KMS-11 (cell line): ENCODE measurements around the gene TTLL13.

Experiments used
- H2AFZ ChIP-seq: fragments of 200-600 bp; sonication (generic); 2 replicates; pipeline ENCODE4 v1.6.1; 2016; ENCODE audit warnings: antibody characterized with exemption, mixed run types, low read depth
- H3K27ac ChIP-seq: fragments of 200-600 bp; sonication (generic); 2 replicates; pipeline ENCODE4 v1.6.1; 2016; ENCODE audit warnings: mild to moderate bottlenecking, mixed run types
- H3K27me3 ChIP-seq: fragments of 200-600 bp; sonication (generic); 2 replicates; pipeline ENCODE4 v1.6.1; 2017; ENCODE audit warnings: mild to moderate bottlenecking, low read depth, mixed run types, moderate library complexity; ENCODE audit not compliant: insufficient read depth
- H3K36me3 ChIP-seq: fragments of 200-600 bp; sonication (generic); 2 replicates; pipeline ENCODE4 v1.6.1; 2017; ENCODE audit warnings: mild to moderate bottlenecking, mixed run types; ENCODE audit not compliant: insufficient read depth
- H3K4me1 ChIP-seq: fragments of 200-600 bp; sonication (generic); 2 replicates; pipeline ENCODE4 v1.6.1; 2016; ENCODE audit warnings: mild to moderate bottlenecking, low read depth, mixed run types; ENCODE audit not compliant: poor library complexity, severe bottlenecking
- H3K4me2 ChIP-seq: fragments of 200-600 bp; sonication (generic); 2 replicates; pipeline ENCODE4 v1.7.0; 2016; ENCODE audit warnings: mild to moderate bottlenecking, mixed run types
- H3K4me3 ChIP-seq: fragments of 200-600 bp; sonication (generic); IDR thresholded peaks from 2 replicates; pipeline ENCODE4 v1.6.1; 2017; ENCODE audit warnings: low read depth, low read length, mixed read lengths; ENCODE audit not compliant: insufficient read depth
- H3K79me2 ChIP-seq: fragments of 200-600 bp; sonication (generic); 2 replicates; pipeline ENCODE4 v1.6.1; 2016; ENCODE audit warnings: low read depth, mixed run types; ENCODE audit not compliant: insufficient read depth
- H3K9ac ChIP-seq: fragments of 200-600 bp; sonication (generic); 2 replicates; pipeline ENCODE4 v1.6.1; 2016; ENCODE audit warnings: mild to moderate bottlenecking, mixed run types
- H4K20me1 ChIP-seq: fragments of 200-600 bp; sonication (generic); 2 replicates; pipeline ENCODE4 v1.6.1; 2016; ENCODE audit warnings: mild to moderate bottlenecking, mixed run types; ENCODE audit not compliant: insufficient read depth
- CTCF ChIP-seq: fragments of 200-600 bp; sonication (generic); conservative IDR thresholded peaks from 2 replicates; pipeline ENCODE4 v1.6.1; 2017; ENCODE audit warnings: low read depth, mild to moderate bottlenecking, antibody characterized with exemption, low read length, moderate library complexity, mixed read lengths

The TTLL13 gene

GRCh38 chr15:90306560-90306959 is 57.2 kb downstream of the TTLL13 start:
- H3K4me3 ChIP-seq = no peak overlapping the region
- H3K9ac ChIP-seq = no peak overlapping the region
- no peak overlapping the region for H3K27ac ChIP-seq
- no peaks in the 10 kb centered on the region for H3K36me3 ChIP-seq
- H3K79me2 ChIP-seq = no peaks in the 10 kb centered on the region
- no peaks in the 10 kb centered on the region for H3K4me1 ChIP-seq
- H4K20me1 ChIP-seq = no peaks in the 10 kb centered on the region
- H3K27me3 ChIP-seq = no peaks in the 10 kb centered on the region
- no peak overlapping the region for H3K4me2 ChIP-seq
- no peak for TF ChIP-seq CTCF
- H2AFZ ChIP-seq = no peak overlapping the region

- H3K79me2 ChIP-seq = no peaks in the 10 kb centered on the region
- no peaks in the 10 kb centered on the region for H3K4me1 ChIP-seq
- no peaks in the 10 kb centered on the region for H3K36me3 ChIP-seq
- H3K27ac ChIP-seq = no peak overlapping the region
- no peak overlapping the region for H2AFZ ChIP-seq
- no peak overlapping the region for H3K4me3 ChIP-seq
- H4K20me1 ChIP-seq = no peaks in the 10 kb centered on the region
- no peak for TF ChIP-seq CTCF
- H3K27me3 ChIP-seq = no peaks in the 10 kb centered on the region
- H3K9ac ChIP-seq = no peak overlapping the region
- no peak overlapping the region for H3K4me2 ChIP-seq
These were observed 58.3 kb downstream of the TTLL13 start for GRCh38 chr15:90307661-90308060.

- no peaks in the 10 kb centered on the region for H3K27me3 ChIP-seq
- H4K20me1 ChIP-seq = no peaks in the 10 kb centered on the region
- H2AFZ ChIP-seq = no peak overlapping the region
- no peaks in the 10 kb centered on the region for H3K4me1 ChIP-seq
- H3K9ac ChIP-seq = no peak overlapping the region
- H3K4me2 ChIP-seq = no peak overlapping the region
- no peaks in the 10 kb centered on the region for H3K79me2 ChIP-seq
- no peak overlapping the region for H3K4me3 ChIP-seq
- no peaks in the 10 kb centered on the region for H3K36me3 ChIP-seq
- no peak for TF ChIP-seq CTCF
- H3K27ac ChIP-seq = no peak overlapping the region
These were observed 59.7 kb downstream of the TTLL13 start for GRCh38 chr15:90309020-90309419.
